ENCODE data around the gene SV2B.

The SV2B gene

DNA sequence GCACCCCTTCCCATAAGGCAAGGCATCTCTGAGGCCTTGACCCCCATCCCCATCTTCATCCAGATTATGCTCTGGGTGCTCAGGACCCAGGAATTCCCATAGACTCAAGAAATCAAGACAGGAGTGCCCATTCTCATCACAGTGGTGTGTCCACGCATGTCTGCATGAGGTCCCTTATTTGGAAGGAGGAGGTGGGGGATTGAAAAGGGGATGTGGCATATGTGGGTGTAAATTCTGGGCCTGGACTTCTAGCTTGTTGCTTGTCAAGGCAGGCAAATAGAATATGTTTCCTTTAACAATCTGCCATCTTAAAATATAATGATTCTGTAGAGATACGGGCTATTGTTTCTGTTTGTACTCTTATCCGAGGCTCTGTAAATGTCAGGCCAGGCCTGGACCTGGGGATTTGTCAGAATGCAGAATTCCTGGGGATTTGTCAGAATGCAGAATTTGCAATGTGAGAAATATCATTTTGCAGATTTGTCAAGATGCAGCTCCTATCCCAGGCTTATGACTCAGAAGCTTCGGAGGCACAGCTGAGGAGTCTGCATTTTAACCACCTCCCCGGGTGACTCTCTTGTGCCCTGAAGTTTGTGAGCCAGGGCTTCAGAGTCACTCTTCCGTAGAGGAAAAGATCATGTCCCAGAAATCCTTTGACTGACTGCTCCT lies 157.8 kb downstream of the SV2B start:
- no peak for FAIRE-seq

DNA sequence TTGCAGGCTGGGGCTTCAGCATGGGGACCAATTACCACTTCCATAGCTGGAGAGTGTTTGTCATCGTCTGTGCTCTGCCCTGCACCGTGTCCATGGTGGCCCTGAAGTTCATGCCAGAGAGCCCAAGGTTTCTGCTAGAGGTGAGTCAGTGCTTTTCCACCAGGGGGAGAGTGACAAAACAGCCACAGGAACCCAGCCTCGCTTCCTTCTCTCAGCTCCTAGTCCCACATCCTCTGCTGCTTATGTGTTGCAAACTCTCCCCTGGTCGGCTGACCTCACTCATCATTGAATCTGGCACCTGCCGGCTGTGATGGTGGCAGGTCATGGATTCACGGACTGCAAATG lies 158.3 kb downstream of the SV2B start:
- no peak for FAIRE-seq
- DNase-seq (ENCODE audit: extremely low spot score, insufficient read length, low read depth) = no peak

More for the DNA sequence above, 157.8 kb downstream of the SV2B start:
- DNase-seq (ENCODE audit: extremely low spot score, insufficient read length, low read depth) = no peak

DNA sequence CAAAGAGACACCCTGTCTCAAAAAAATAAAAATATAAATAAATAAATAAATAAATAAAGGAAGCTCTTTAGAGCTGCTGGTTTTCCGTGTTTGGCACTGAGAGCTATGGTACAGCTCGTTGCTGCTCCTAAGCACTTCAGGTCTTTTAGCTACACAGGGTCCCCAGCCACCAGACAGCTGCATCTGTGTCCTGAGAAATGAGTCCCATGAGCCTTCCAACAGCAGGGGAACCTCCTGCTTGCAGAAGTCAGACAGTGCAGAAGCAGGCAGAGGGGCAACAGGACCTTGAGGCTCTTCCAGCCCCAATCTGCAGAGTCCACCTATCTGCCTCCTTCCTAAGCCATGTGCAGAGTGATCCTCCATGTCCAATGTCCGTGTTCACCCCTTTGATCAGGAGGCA lies 159.0 kb downstream of the SV2B start:
- DNase-seq (ENCODE audit: extremely low spot score, insufficient read length, low read depth) = no peak
- no peak for FAIRE-seq

DNA sequence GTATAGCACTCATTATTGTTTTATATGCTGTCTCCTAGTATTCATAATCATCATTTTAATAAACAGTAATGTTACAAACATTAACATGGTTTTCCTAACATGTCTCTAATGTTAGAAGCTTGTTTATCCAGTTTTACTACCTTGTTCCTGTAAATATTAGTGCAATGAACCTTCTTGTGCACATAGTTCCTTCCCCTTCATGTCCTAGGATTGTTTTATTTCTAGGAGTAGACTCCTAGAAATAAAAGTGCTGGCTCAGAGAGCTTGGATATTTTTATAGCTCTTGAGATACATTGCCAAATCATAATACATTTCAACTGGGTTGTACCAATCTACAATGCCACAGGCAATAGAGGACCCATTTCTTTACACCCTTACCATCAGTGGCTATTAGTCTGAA lies 161.3 kb downstream of the SV2B start:
- DNase-seq (ENCODE audit: extremely low spot score, insufficient read length, low read depth) = no peak
- FAIRE-seq = no peak

DNA sequence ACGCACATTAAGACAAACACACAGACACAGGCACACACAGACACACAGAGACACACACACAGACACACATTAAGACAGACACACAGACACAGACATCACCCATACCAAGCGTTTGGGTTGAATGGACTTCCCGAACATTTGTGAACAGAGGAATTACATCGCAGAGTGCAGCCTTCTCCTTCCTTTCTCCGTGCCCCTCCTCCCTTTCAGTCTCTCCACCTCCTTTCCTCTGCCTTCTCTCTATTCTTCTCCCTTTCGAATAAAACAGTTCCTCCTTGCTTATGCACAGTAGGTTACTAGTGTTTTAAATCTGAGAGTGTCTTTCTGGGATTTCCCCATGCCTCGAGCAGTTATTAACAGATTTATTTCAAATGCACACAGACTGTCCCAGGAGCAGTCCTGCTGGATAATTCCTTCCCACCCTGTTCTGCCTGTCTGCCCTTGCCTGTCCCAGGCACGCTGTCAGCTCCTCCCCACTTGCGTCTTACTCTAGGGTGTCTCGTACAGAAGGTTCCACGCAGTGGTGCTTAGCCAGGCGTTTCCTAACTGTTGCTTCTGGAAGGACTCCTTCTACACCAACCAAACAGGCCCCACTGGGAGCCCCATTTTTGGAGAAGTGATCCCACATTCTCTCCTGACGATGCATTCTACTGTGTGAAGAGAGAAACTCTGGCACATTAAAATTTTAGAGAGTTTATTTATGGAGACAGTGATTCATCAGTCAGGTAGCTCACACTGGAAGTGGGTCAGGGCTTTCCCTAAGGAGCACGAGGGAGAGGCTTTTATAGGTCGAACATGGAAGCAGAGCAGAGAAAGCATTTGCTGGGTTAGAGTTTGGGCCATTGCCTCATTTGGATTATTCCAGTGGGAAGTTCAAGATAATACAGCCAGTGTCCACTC lies 163.8 kb downstream of the SV2B start:
- FAIRE-seq = no peak
- no peak for DNase-seq (ENCODE audit: extremely low spot score, insufficient read length, low read depth)

DNA sequence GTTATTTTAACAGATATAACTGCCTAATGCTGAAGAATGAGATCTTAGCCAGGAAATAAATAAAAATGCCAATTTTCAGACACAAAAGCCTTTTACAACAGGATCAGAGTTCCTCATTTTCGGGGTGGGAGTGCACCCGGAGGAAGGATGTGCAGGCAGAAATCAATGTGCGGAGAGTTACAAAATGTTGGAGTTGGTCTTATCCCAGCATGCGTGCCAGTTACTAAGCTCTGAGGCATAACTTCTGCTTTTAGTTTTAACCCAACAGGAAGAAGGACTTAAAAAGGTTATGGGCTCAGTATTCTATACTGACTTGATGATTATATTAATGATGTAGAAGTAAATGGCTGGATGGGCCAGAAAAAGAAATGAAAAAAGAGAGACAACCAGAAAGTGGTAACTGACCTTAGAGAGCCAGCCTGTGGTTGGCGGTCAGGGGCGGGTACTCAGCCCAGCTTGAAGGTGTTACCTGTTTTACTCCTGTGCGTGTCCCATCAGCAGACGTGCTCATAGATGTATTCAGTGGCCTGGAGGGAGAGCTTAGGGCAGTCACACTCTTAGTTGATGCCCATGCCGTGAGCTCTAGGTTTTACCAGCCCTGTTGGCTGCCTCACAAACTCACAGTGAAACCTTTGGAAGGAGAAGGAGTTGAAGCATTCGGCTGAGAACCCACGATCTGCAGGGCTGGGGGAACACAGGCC lies 164.7 kb downstream of the SV2B start:
- DNase-seq (ENCODE audit: extremely low spot score, insufficient read length, low read depth) = no peak

DNA sequence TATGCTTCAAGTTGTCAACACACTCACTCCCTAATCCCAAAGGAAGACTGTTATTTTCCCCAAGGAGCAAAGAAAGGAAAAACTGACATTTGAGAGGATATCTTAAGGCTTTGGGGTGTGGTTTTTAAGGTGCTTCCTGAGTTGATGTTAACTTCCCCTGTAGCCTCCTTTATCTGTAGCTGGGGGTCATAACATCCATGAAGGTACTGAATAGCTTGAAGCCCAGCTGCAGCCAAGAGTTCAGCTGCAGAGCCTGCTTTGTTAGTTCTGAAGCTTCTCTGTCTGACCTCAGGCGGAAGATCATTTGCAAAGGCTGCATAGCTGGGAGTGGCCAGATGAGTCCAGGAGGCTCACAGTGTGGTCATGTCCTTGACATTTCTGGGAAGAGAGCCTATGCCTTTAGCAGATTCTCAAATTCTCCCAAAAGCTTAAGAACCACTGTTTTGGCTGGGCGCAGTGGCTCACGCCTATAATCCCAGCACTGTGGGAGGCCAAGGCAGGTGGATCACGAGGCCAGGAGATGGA lies 165.4 kb downstream of the SV2B start:
- FAIRE-seq = no peak
- no peak for DNase-seq (ENCODE audit: extremely low spot score, insufficient read length, low read depth)

More for the DNA sequence above, 164.7 kb downstream of the SV2B start:
- FAIRE-seq = no peak

DNA sequence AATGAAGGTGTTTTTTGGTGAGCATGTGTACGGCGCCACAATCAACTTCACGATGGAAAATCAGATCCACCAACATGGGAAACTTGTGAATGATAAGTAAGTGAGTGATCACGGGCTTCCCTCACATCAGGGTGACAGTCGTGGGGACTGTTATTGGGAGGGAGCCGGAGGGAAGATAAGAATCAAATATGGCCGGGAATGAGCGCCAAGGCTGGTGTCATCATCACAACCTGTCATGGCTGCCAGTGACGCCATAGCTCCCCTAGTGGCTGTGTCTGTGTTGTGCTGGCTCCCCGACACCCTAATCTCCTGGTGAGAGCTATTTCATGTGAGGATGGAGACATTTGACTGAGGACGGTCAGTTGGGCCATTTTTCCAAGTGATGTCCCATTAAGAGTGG lies 168.5 kb downstream of the SV2B start:
- DNase-seq (ENCODE audit: extremely low spot score, insufficient read length, low read depth) = no peak

DNA sequence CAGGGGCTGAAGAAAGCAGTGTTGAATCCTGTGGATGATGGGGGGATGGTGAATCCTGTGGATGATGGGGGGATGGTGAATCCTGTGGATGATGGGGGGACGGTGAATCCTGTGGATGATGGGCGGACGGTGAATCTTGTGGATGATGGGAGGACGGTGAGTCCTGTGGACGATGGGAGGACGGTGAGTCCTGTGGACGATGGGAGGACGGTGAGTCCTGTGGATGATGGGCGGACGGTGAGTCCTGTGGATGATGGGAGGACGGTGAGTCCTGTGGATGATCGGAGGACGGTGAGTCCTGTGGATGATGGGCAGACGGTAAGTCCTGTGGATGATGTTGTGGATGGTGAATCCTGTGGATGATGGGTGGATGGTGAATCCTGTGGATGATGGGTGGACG lies 170.7 kb downstream of the SV2B start:
- DNase-seq (ENCODE audit: extremely low spot score, insufficient read length, low read depth) (no peak), FAIRE-seq (no peak)

More for the DNA sequence above, 168.5 kb downstream of the SV2B start:
- FAIRE-seq = no peak

DNA sequence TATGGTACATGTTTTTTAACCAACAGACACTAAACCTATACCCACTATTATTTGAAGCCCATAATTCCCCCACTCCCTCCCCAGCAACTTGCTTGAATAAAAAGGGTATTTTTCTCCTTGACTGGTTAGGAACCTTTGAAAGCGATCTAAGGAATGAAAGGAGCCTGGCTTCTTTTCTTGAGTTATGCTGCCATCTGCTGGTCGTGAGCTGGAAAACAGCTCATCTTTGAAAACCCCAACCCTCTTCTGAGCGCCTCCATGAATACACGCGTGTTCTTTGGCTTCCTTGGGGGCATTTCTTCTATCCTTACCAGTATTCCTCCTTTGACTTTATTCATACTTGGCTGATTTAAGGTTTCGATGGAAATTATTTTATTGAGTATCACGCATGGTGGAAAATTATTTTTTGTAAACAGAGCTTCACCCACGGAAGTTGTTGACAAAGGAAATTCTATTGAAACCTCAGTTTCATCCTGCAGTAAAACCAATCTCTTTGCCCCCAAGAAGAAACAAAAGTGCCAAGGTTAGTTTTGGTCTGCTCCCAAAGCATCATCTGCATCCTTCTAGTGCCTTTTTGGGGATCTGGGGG lies 171.6 kb downstream of the SV2B start:
- DNase-seq (ENCODE audit: extremely low spot score, insufficient read length, low read depth) (peak; percentile 14), FAIRE-seq (peak; percentile 86)

DNA sequence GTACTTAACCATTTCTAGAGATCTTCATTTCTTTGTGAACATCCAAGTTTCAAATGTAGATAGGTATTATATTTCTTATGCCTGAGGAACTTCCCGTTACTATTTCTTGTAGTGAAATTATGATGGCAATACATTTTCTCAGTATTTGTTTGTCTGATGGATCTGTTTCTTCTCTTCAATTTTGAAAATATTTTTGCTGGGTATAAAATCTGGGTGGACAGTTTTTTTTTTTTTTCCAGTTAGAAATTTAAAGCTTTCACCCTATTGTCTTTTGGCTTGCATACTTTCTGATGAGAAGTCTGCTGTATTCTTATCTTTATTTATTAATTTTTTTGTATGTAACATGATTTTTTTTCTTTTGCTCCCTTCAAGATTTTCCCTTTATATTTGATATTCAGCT lies 175.8 kb downstream of the SV2B start:
- no peak for FAIRE-seq
- DNase-seq (ENCODE audit: extremely low spot score, insufficient read length, low read depth) = no peak

DNA sequence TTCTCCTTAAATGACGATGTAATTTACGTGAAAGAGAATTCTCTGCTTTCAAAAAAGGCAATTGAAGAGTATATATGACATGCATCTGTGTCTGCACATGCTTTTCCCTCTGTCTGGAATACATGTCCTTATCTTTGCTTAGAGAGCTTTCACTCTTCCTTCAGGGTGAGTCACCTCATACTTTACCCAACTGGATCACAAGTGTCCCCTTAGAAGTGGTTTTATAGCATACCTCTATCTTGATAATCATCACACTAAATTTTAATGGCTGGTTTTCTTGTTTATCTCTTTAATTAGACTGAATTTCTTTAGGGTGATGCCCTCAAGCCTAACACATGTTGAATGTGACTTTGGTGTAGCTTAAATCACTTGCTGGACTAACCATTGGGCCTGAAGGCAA lies 178.9 kb downstream of the SV2B start:
- FAIRE-seq (no peak), DNase-seq (ENCODE audit: extremely low spot score, insufficient read length, low read depth) (no peak)

DNA sequence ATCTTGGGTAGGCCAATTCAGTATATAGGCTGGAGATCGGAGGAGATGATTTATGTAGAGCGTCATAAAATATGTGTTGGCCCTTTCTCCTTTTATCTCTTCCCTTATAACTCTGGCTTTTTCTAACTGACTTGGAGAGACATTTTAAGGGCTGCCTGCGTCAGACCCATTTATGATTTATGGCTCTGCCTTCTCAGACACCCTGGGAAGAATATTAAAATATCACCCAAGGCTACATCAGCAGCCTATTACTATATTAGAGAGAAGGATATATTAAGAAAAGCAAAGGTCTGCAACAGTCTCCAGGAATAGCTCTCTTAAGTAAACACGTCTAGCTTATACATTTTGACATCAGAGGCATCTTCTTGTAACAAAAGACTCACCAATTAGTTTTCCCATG lies 179.4 kb downstream of the SV2B start:
- no peak for FAIRE-seq
- DNase-seq (ENCODE audit: extremely low spot score, insufficient read length, low read depth) = no peak

DNA sequence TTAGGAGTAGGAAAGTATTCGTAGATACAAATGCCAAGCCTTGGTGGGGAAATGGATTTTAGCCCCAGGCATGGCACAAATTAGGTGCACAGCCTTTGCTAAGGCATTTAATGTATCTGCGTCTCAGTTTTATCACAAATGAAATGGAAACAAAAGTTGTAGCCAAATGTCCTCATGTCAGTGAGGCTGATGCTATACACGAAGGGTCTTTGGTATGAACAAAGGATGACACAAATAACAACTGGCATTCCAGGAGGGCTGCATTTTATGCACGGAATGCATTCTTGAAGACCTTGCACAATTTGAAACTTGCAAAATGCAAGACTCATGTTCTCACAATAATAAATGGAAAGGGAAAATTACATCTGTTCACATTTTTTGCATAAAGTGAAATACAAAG lies 181.9 kb downstream of the SV2B start:
- DNase-seq (ENCODE audit: extremely low spot score, insufficient read length, low read depth) (no peak), FAIRE-seq (no peak)

DNA sequence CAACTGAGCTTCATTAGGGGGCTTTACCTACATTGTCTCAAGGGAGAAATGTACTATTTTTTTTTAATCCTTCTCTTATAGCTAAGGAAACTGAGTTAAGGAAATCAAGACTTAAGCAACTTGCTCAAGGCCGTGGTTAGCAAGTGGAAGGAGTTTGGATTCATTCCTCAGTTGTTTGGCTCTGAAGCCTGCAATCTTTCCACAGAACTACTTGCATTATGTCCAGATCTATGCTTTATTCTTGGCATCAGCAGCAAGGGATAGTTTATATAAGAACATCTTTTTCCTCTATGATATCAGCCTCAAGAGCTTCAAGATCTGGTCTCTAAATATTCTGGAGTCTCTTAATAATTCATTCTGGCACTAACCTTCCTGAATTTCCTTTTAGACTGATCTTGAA lies 182.4 kb downstream of the SV2B start:
- no peak for DNase-seq (ENCODE audit: extremely low spot score, insufficient read length, low read depth)
- no peak for FAIRE-seq

DNA sequence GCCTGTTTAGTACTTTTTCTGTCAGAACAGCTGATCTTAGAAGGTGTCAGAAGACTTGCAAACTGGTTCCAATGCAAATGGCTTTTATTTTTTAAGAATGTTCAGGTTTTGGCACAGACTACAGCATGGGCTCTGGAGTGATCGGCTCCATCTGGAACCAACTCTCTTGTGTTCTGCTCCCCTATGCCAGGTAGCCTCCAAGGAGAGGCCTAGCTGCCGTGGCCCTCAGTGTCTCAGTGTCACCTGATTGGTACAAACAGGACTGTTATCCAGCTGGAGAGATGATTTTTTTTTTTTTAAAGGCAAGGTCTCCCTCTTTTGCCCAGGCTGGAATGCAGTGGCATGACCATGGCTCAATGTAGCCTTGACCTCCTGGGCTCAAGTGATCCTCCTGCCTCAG lies 183.1 kb downstream of the SV2B start:
- DNase-seq (ENCODE audit: extremely low spot score, insufficient read length, low read depth) (no peak), FAIRE-seq (no peak)

DNA sequence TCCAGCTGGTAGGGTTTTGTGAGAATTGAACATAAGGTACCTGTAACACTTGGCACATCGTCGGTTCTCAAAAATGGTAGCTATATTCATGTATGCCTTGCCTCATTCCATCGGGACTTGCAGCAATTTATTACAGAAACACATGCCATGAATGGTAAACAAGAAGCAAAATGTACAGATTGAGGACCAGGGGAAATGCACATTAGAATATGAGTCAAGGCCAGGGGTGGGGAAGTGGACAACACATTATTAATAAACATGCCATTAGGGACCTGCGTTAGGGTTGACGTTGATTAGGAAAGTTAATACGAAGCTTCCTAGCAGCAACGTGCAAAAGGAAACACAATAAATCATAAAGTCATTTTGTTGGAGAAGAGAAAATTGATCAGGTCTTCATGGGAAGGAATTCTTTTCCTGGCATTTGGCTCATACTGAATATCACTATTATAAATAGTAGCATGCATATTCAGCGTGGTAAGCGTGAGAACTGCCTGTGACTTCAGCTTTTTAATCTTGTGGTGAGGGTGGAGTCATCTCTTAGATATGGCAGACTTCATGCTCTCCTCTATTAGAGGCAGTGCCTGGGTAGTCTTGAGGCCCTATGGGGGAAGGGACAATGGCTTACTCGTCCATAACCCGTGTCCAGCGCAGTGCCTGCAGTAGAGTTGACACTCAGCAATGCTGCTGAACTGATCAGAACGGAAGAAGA lies 184.9 kb downstream of the SV2B start:
- DNase-seq (ENCODE audit: extremely low spot score, insufficient read length, low read depth) (no peak), FAIRE-seq (no peak)

DNA sequence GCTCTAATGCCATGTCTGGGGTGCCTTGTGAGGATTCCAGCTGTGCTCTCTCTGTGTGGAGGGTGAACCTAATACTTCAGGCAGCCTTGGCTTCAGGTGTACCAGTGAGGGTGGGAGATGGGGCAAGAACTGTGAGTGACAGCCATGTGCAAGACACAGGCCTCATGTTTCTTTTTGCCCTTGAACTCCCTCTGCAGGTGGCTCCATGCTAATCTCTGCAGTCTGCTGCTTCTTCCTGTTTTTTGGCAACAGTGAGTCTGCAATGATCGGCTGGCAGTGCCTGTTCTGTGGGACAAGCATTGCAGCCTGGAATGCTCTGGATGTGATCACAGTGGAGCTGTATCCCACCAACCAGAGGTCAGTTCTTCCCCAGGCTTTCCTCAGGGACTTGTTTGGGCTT lies 189.3 kb downstream of the SV2B start:
- FAIRE-seq (no peak), DNase-seq (ENCODE audit: extremely low spot score, insufficient read length, low read depth) (no peak)

DNA sequence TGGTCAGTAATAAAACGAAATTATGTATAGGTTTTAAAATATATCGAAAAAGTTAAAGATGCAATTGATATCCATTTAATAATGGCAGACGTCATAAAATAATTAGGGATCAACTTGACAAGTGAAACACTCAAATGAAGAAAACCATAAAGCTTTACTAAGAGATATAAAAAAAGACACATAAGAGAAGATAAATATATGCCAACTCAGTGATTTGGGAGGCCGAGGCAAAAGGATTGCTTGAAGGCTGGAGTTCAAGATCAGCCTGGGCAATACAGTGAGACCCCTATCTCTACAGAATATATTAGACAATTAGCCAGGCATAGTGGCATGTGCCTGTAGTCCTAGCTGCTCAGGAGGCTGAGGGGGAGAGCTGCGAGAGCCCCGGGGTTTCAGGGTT lies 190.5 kb downstream of the SV2B start:
- no peak for FAIRE-seq
- DNase-seq (ENCODE audit: extremely low spot score, insufficient read length, low read depth) = no peak

DNA sequence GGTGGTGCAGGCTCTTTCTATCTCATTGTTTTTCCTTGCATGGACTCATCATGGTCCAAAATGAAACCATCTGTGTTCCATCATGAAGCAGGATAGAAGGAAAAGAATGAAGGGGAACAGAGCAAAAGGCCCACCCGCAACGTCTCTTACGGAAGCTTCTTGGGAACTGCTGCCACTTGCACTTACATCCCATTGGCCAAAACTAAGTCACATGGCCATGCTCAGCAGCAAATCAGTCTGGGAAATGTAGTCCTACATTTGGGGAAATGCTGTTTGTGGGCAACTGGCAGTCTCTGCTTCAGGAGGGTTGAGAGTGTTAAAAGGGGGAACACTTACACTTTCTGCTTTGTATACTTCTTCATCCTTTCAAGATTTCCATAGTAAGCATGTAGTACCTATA lies 191.6 kb downstream of the SV2B start:
- peak; percentile 49 for FAIRE-seq
- no peak for DNase-seq (ENCODE audit: extremely low spot score, insufficient read length, low read depth)

Measured in GM18507 (cell line).